ENCODE results near the gene ZBTB38. TPM values are rescaled to one million over a fixed set of nuclear protein-coding genes. Genes with fewer than 3 reads are reported as not detected.

The ZBTB38 gene
- polyA plus RNA-seq, 1 donor from 2014 or later, result 18.7 TPM

GRCh38 chr3:141412087-141412935 lies 44.0 kb downstream of the ZBTB38 start:
- H3K27me3 ChIP-seq (ENCODE audit: insufficient read depth, low read depth, low read length), result no peaks in the 10 kb centered on the region
- H4K20me1 ChIP-seq (ENCODE audit: insufficient read depth), result no peaks in the 10 kb centered on the region
- H3K9ac ChIP-seq (ENCODE audit: low read length), result no peak overlapping the region
- no peaks in the 10 kb centered on the region for H3F3A ChIP-seq (ENCODE audit: insufficient read depth, low read length, poor library complexity, severe bottlenecking)
- no peak overlapping the region for H3K4me2 ChIP-seq (ENCODE audit: low read length)
- no peaks in the 10 kb centered on the region for H3K9me3 ChIP-seq (ENCODE audit: low read length)
- no peak for TF ChIP-seq MXI1 (conservative IDR thresholded peaks at IDR 0.05; ENCODE audit: poor library complexity, severe bottlenecking)
- no peak for TF ChIP-seq REST (IDR thresholded peaks at IDR 0.05; ENCODE audit: borderline replicate concordance)
- peaks cover 6% of the 10 kb centered on the region for H3K36me3 ChIP-seq (ENCODE audit: insufficient read depth, low read length)
- no peak overlapping the region for H2AFZ ChIP-seq (ENCODE audit: low read depth, low read length)
- no peaks in the 10 kb centered on the region for H3K9me2 ChIP-seq (ENCODE audit: insufficient read depth, low read length)
- H3K79me2 ChIP-seq (replicated peaks; ENCODE audit: insufficient read depth, low read length), result no peaks in the 10 kb centered on the region
- H3K27ac ChIP-seq (ENCODE audit: low read length), result no peak overlapping the region
- H3K4me3 ChIP-seq (ENCODE audit: low read length), result no peak overlapping the region

- no peaks in the 10 kb centered on the region for H3F3A ChIP-seq (ENCODE audit: insufficient read depth, low read length, poor library complexity, severe bottlenecking)
- H2AFZ ChIP-seq (ENCODE audit: low read depth, low read length), result no peak overlapping the region
- no peaks in the 10 kb centered on the region for H3K27me3 ChIP-seq (ENCODE audit: insufficient read depth, low read depth, low read length)
- H3K9me2 ChIP-seq (ENCODE audit: insufficient read depth, low read length), result no peaks in the 10 kb centered on the region
- H3K36me3 ChIP-seq (ENCODE audit: insufficient read depth, low read length), result peaks cover 6% of the 10 kb centered on the region
- TF ChIP-seq EP300 (conservative IDR thresholded peaks at IDR 0.05; ENCODE audit: poor library complexity, severe bottlenecking), result no peak
- TF ChIP-seq SMC3 (conservative IDR thresholded peaks at IDR 0.05; ENCODE audit: poor library complexity), result no peak
- TF ChIP-seq RAD21 (conservative IDR thresholded peaks at IDR 0.05), result no peak
- TF ChIP-seq POLR2AphosphoS5 (IDR thresholded peaks at IDR 0.05), result no peak
- TF ChIP-seq CTCF (IDR thresholded peaks at IDR 0.05; ENCODE audit: poor library complexity, severe bottlenecking), result no peak
- no peak for TF ChIP-seq MXI1 (conservative IDR thresholded peaks at IDR 0.05; ENCODE audit: poor library complexity, severe bottlenecking)
- TF ChIP-seq REST (IDR thresholded peaks at IDR 0.05; ENCODE audit: borderline replicate concordance), result no peak
- TF ChIP-seq TAF1 (IDR thresholded peaks at IDR 0.05; ENCODE audit: low read depth), result no peak
- no peak for TF ChIP-seq EZH2 (IDR thresholded peaks at IDR 0.05; ENCODE audit: borderline replicate concordance, insufficient read depth, low read length, poor library complexity, severe bottlenecking)
- H3K9ac ChIP-seq (ENCODE audit: low read length), result no peak overlapping the region
- H3K27ac ChIP-seq (ENCODE audit: low read length), result no peak overlapping the region
- H4K20me1 ChIP-seq (ENCODE audit: insufficient read depth), result no peaks in the 10 kb centered on the region
- H3K4me3 ChIP-seq (ENCODE audit: low read length), result no peak overlapping the region
- H3K4me2 ChIP-seq (ENCODE audit: low read length), result no peak overlapping the region
- no peaks in the 10 kb centered on the region for H3K79me2 ChIP-seq (replicated peaks; ENCODE audit: insufficient read depth, low read length)
- H3K9me3 ChIP-seq (ENCODE audit: low read length), result no peaks in the 10 kb centered on the region
Measured at GRCh38 chr3:141412936-141413354, 44.6 kb downstream of the ZBTB38 start.

Data from neural cell (in vitro differentiated cells).